ENCODE measurements around the gene NXPH2. TPM values are rescaled to one million over a fixed set of nuclear protein-coding genes. Genes with fewer than 3 reads are reported as not detected.

Gene NXPH2
- total and polyA plus RNA-seq, 9 donors: 8.3 to 18.5 (median 11.1) TPM

- Histone ChIP-seq H3K36me3 (ENCODE audit: control insufficient read depth, insufficient read depth, low read length) (no peaks in the 10 kb centered on the region), H3K4me1 (ENCODE audit: control insufficient read depth, insufficient read depth, low read length) (peaks cover 4% of the 10 kb centered on the region), H3K4me3 (ENCODE audit: low read length) (no peak overlapping the region), H3K9me3 (replicated peaks; ENCODE audit: control insufficient read depth, low read depth, low read length) (no peaks in the 10 kb centered on the region), H3K27me3 (ENCODE audit: control insufficient read depth, insufficient read depth, low read length) (no peaks in the 10 kb centered on the region), H3K27ac (ENCODE audit: low read length) (no peak overlapping the region)
- WGBS (ENCODE audit: insufficient coverage): no CpG with 5 or more reads among the region's 3 CpGs
- DNase-seq: no peak
These were observed 159.1 kb downstream of the NXPH2 start for GRCh38 chr2:138621139-138621538.

- Histone ChIP-seq H3K27ac (ENCODE audit: low read length) (no peak overlapping the region), H3K36me3 (ENCODE audit: control insufficient read depth, insufficient read depth, low read length) (no peaks in the 10 kb centered on the region), H3K27me3 (ENCODE audit: control insufficient read depth, insufficient read depth, low read length) (no peaks in the 10 kb centered on the region), H3K4me3 (ENCODE audit: low read length) (no peak overlapping the region), H3K9me3 (replicated peaks; ENCODE audit: control insufficient read depth, low read depth, low read length) (no peaks in the 10 kb centered on the region), H3K4me1 (ENCODE audit: control insufficient read depth, insufficient read depth, low read length) (peaks cover 4% of the 10 kb centered on the region)
- DNase-seq: peak; percentile 53
- 29% methylated on average over 1 of the region's 2 CpGs for WGBS (ENCODE audit: insufficient coverage)
These were observed 159.8 kb downstream of the NXPH2 start for GRCh38 chr2:138620431-138620830.
